ENCODE data around the gene SERPINA5. TPM values are rescaled to one million over a fixed set of nuclear protein-coding genes. Genes with fewer than 3 reads are reported as not detected.

The SERPINA5 gene
- total and polyA plus RNA-seq, 2 donors (not counting 1 experiment from before 2014, with no cell fraction given): not detected

DNA sequence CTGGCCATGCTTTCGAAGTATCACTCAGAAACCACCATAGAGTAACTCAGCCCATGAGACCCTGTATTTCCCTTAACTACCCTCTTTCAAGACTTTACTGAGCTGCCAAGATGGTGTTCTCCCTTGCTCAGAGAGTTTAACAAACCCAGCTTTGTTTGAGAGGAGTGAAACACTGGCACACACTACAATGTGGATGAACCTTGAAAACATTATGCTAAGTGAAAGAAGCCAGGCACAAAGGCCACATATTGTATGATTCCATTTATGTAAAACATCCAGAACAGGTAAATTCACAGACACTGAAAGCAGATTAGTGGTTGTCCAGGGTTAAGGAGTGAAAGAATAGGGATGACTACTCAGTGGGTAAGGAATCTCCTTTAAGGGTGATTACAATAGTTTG lies 49.8 kb downstream of the SERPINA5 start:
- peaks cover 0 to 14% (median 0%) of the 10 kb centered on the region in 3 donors for H3K9me3 ChIP-seq (ENCODE audit: control extremely low read depth in 1 of 3, control insufficient read depth in 2 of 3, insufficient read depth in 1 of 3, low read length in 2 of 3)
- ATAC-seq (ENCODE audit: low read depth) (no peak), DNase-seq (no peak)
- H3K9ac ChIP-seq (ENCODE audit: low read length): no peak overlapping the region
- ChIA-PET POLR2A (no interaction called here), CTCF (no interaction called here)
- 100% methylated on average over 1 of the region's 1 CpG for WGBS (ENCODE audit: insufficient coverage)
- H3K27me3 Mint-ChIP-seq: peaks cover 9% of the 10 kb centered on the region
- H3K79me2 ChIP-seq (ENCODE audit: control insufficient read depth, insufficient read depth, low read length): no peaks in the 10 kb centered on the region
- intact Hi-C loops (cut with micrococcal nuclease): no loop called here
- no peaks in the 10 kb centered on the region for H3K4me1 ChIP-seq (ENCODE audit: control insufficient read depth in 2 of 2, insufficient read depth in 2 of 2, low read length in 2 of 2)
- H3K27ac Mint-ChIP-seq: no peak overlapping the region
- no peak overlapping the region for H3K4me3 ChIP-seq (ENCODE audit: control extremely low read depth in 1 of 5, extremely low read depth in 1 of 5, insufficient read depth in 1 of 5, low read depth in 2 of 5, low read length in 4 of 5)
- H2AFZ ChIP-seq (ENCODE audit: insufficient read depth, low read depth, low read length, poor library complexity, severe bottlenecking): no peak overlapping the region
- no peak overlapping the region for H3K27ac ChIP-seq (ENCODE audit: low read length in 2 of 2)
- H3K36me3 ChIP-seq (replicated peaks in 1 of 2; ENCODE audit: control extremely low read depth in 1 of 2, control insufficient read depth in 1 of 2, extremely low read depth in 1 of 2, insufficient read depth in 2 of 2, low read length in 1 of 2): no peaks in the 10 kb centered on the region
- H3K4me3 Mint-ChIP-seq: no peak overlapping the region
- no peaks in the 10 kb centered on the region for H4K20me1 ChIP-seq (ENCODE audit: control insufficient read depth, insufficient read depth, low read length, poor library complexity, severe bottlenecking)
- TF ChIP-seq, protein P1, sequence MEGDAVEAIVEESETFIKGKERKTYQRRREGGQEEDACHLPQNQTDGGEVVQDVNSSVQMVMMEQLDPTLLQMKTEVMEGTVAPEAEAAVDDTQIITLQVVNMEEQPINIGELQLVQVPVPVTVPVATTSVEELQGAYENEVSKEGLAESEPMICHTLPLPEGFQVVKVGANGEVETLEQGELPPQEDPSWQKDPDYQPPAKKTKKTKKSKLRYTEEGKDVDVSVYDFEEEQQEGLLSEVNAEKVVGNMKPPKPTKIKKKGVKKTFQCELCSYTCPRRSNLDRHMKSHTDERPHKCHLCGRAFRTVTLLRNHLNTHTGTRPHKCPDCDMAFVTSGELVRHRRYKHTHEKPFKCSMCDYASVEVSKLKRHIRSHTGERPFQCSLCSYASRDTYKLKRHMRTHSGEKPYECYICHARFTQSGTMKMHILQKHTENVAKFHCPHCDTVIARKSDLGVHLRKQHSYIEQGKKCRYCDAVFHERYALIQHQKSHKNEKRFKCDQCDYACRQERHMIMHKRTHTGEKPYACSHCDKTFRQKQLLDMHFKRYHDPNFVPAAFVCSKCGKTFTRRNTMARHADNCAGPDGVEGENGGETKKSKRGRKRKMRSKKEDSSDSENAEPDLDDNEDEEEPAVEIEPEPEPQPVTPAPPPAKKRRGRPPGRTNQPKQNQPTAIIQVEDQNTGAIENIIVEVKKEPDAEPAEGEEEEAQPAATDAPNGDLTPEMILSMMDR (IDR thresholded peaks at IDR 0.05): no peak
- TF ChIP-seq EZH2 (IDR thresholded peaks at IDR 0.05; ENCODE audit: borderline replicate concordance, insufficient read depth, low read depth, low read length, poor library complexity, severe bottlenecking): no peak
- H3K4me2 ChIP-seq (replicated peaks; ENCODE audit: low read depth, low read length, poor library complexity, severe bottlenecking): no peak overlapping the region
- no peaks in the 10 kb centered on the region for H3K27me3 ChIP-seq (replicated peaks in 1 of 4; ENCODE audit: control extremely low read depth in 1 of 4, control insufficient read depth in 3 of 4, insufficient read depth in 4 of 4, low read length in 3 of 4)
- H3K9me3 Mint-ChIP-seq (ENCODE audit: insufficient read depth): no peaks in the 10 kb centered on the region
- no peaks in the 10 kb centered on the region for H3K4me1 Mint-ChIP-seq

DNA sequence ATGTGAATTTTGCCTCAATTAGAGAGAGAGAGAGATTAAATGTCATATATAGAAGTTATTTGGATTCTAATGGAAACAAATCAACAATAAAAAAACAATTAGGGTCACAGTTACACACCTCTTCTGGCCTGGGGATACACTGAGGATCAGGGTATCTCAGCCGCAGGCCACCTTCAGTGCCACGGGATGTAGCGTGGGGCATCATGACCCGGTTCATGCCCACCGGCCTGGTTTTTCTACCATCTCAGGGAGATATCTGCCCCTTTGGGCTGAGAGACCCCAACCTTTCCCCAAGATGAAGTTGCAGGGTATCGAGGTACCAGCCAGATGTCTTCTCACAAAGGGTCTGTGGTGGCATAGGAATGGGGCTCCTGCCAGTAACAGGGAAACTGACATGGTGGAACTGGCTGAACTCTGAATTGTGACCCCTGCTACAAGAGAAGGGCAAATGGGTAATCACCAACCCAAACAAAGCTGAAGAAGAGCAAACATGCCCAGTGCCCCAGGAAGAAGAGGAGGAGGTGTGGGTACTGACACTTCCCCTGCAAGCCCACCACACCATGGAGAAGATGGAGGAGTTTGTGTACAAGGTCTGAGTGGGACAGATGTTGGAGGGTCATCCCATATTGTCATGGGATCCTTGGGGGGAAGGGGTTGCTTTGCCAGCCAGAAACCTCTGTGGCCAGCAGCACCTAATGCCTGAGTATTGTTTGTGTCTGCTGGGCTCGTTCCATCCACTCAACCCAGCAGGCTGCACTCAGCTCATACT lies 50.5 kb downstream of the SERPINA5 start:
- CTCF ChIA-PET: no interaction called here
- H3K9me3 ChIP-seq (ENCODE audit: control extremely low read depth in 1 of 3, control insufficient read depth in 2 of 3, insufficient read depth in 1 of 3, low read length in 2 of 3): peaks cover 0 to 14% (median 0%) of the 10 kb centered on the region in 3 donors
- H3K27ac Mint-ChIP-seq: no peak overlapping the region
- H3K4me3 Mint-ChIP-seq: no peak overlapping the region
- no peaks in the 10 kb centered on the region for H3K79me2 ChIP-seq (ENCODE audit: control insufficient read depth, insufficient read depth, low read length)
- H3K27me3 Mint-ChIP-seq: peaks cover 9% of the 10 kb centered on the region
- no peak for TF ChIP-seq EZH2 (IDR thresholded peaks at IDR 0.05; ENCODE audit: borderline replicate concordance, insufficient read depth, low read depth, low read length, poor library complexity, severe bottlenecking)
- TF ChIP-seq, protein P1 (IDR thresholded peaks at IDR 0.05): no peak
- WGBS (ENCODE audit: insufficient coverage): 90% methylated on average over 5 of the region's 7 CpGs
- ATAC-seq (ENCODE audit: low read depth) (no peak), DNase-seq (no peak)
- H3K4me1 ChIP-seq (ENCODE audit: control insufficient read depth in 2 of 2, insufficient read depth in 2 of 2, low read length in 2 of 2): no peaks in the 10 kb centered on the region
- intact Hi-C loops (cut with micrococcal nuclease): no loop called here
- H2AFZ ChIP-seq (ENCODE audit: insufficient read depth, low read depth, low read length, poor library complexity, severe bottlenecking): no peak overlapping the region
- no peaks in the 10 kb centered on the region for H3K36me3 ChIP-seq (replicated peaks in 1 of 2; ENCODE audit: control extremely low read depth in 1 of 2, control insufficient read depth in 1 of 2, extremely low read depth in 1 of 2, insufficient read depth in 2 of 2, low read length in 1 of 2)
- no peak overlapping the region for H3K27ac ChIP-seq (ENCODE audit: low read length in 2 of 2)
- H3K4me1 Mint-ChIP-seq: no peaks in the 10 kb centered on the region
- H3K4me2 ChIP-seq (replicated peaks; ENCODE audit: low read depth, low read length, poor library complexity, severe bottlenecking): no peak overlapping the region
- H3K9me3 Mint-ChIP-seq (ENCODE audit: insufficient read depth): no peaks in the 10 kb centered on the region
- H4K20me1 ChIP-seq (ENCODE audit: control insufficient read depth, insufficient read depth, low read length, poor library complexity, severe bottlenecking): no peaks in the 10 kb centered on the region
- H3K9ac ChIP-seq (ENCODE audit: low read length): no peak overlapping the region
- H3K27me3 ChIP-seq (replicated peaks in 1 of 4; ENCODE audit: control extremely low read depth in 1 of 4, control insufficient read depth in 3 of 4, insufficient read depth in 4 of 4, low read length in 3 of 4): no peaks in the 10 kb centered on the region
- no peak overlapping the region for H3K4me3 ChIP-seq (ENCODE audit: control extremely low read depth in 1 of 5, extremely low read depth in 1 of 5, insufficient read depth in 1 of 5, low read depth in 2 of 5, low read length in 4 of 5)
- POLR2A ChIA-PET: no interaction called here
